ENCODE results near the gene IL1A. TPM values are rescaled to one million over a fixed set of nuclear protein-coding genes. Genes with fewer than 3 reads are reported as not detected.

Gene IL1A
- total RNA-seq, 1 experiment from 2014 or later = 0.11 TPM

DNA sequence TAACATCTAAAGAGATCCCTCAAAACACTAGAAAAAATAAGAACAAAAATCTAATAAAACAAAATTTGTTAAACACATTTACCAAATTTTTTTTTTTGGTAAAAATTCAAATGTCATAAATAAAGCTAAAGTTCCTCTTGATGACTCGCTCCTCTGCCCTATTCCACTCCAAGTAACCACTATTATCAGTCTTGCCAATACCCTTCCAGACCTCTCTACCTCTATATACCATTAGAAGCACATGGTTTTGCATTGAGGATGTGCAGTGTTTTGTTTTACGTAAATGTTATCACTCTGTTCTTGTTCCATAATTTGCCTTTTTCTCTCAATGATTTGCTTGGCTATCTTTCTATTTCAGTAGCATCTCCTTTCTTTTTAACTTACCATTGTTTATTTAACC, 41.4 kb upstream of the IL1A start:
- ChIA-PET CTCF (no interaction called here), POLR2A (ENCODE audit: unreplicated experiment) (interaction anchor here (0.6 kb wide), 1 partner anchor 30 kb away, joined by 8 read pairs; no protein-coding TSS in a partner anchor)
- no peaks in the 10 kb centered on the region for H3K36me3 ChIP-seq (ENCODE audit: low read depth, low read length)
- no peak overlapping the region for H2AFZ ChIP-seq (ENCODE audit: low read length)
- H3F3A ChIP-seq (ENCODE audit: low read length, unreplicated experiment) = no peaks in the 10 kb centered on the region
- H3K9ac ChIP-seq (ENCODE audit: low read length) = no peak overlapping the region
- ATAC-seq = no peak
- H4K20me1 ChIP-seq (ENCODE audit: low read length) = no peaks in the 10 kb centered on the region
- H3K4me2 ChIP-seq (ENCODE audit: low read length) = no peak overlapping the region
- H3K79me2 ChIP-seq (ENCODE audit: low read length) = no peaks in the 10 kb centered on the region
- peaks cover 9% of the 10 kb centered on the region for H3K4me1 ChIP-seq (ENCODE audit: insufficient read depth, low read length)
- DNase-seq = no peak
- H3K27me3 ChIP-seq (ENCODE audit: low read length) = no peaks in the 10 kb centered on the region
- intact Hi-C loops (cut with micrococcal nuclease) = no loop called here
- no peaks in the 10 kb centered on the region for H3K9me3 ChIP-seq (ENCODE audit: low read length)
- TF ChIP-seq EZH2phosphoT487 (IDR thresholded peaks at IDR 0.05; ENCODE audit: borderline replicate concordance, low read length) (no peak), EZH2 (IDR thresholded peaks at IDR 0.05; ENCODE audit: low read length, unreplicated experiment) (no peak)
- TF ChIP-seq, protein P1, sequence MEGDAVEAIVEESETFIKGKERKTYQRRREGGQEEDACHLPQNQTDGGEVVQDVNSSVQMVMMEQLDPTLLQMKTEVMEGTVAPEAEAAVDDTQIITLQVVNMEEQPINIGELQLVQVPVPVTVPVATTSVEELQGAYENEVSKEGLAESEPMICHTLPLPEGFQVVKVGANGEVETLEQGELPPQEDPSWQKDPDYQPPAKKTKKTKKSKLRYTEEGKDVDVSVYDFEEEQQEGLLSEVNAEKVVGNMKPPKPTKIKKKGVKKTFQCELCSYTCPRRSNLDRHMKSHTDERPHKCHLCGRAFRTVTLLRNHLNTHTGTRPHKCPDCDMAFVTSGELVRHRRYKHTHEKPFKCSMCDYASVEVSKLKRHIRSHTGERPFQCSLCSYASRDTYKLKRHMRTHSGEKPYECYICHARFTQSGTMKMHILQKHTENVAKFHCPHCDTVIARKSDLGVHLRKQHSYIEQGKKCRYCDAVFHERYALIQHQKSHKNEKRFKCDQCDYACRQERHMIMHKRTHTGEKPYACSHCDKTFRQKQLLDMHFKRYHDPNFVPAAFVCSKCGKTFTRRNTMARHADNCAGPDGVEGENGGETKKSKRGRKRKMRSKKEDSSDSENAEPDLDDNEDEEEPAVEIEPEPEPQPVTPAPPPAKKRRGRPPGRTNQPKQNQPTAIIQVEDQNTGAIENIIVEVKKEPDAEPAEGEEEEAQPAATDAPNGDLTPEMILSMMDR (conservative IDR thresholded peaks at IDR 0.05; ENCODE audit: low read depth, low read length) = no peak
- no TSS peak for BruUV-seq (replicated peaks)
- H3K9me2 ChIP-seq (replicated peaks; ENCODE audit: low read length) = no peaks in the 10 kb centered on the region
- H3K4me3 ChIP-seq (ENCODE audit: low read length) = no peak overlapping the region
- no peak overlapping the region for H3K27ac ChIP-seq (ENCODE audit: low read length)

- POLR2A ChIA-PET (ENCODE audit: unreplicated experiment) = interaction anchor here (0.5 kb wide), 1 partner anchor 36 kb away, joined by 4 read pairs; no protein-coding TSS in a partner anchor
- 0 out of 2 replicates have a peak overlapping the region, but pooled peaks have one; percentile 24 for H3K27ac ChIP-seq (ENCODE audit: low read length)
- H3K4me1 ChIP-seq (ENCODE audit: insufficient read depth, low read length) = peaks cover 9% of the 10 kb centered on the region
- H3K9me2 ChIP-seq (replicated peaks; ENCODE audit: low read length) = no peaks in the 10 kb centered on the region
- intact Hi-C loops (cut with micrococcal nuclease) = no loop called here
- no peak overlapping the region for H3K4me3 ChIP-seq (ENCODE audit: low read length)
- H3F3A ChIP-seq (ENCODE audit: low read length, unreplicated experiment) = no peaks in the 10 kb centered on the region
- no peak overlapping the region for H3K4me2 ChIP-seq (ENCODE audit: low read length)
- no TSS peak for BruUV-seq (replicated peaks)
- H3K9ac ChIP-seq (ENCODE audit: low read length) = no peak overlapping the region
- no peaks in the 10 kb centered on the region for H3K36me3 ChIP-seq (ENCODE audit: low read depth, low read length)
- no peak for ATAC-seq
- CTCF ChIA-PET = no interaction called here
- no peak for DNase-seq
- H4K20me1 ChIP-seq (ENCODE audit: low read length) = no peaks in the 10 kb centered on the region
- no peaks in the 10 kb centered on the region for H3K9me3 ChIP-seq (ENCODE audit: low read length)
- no peaks in the 10 kb centered on the region for H3K27me3 ChIP-seq (ENCODE audit: low read length)
- no peak overlapping the region for H2AFZ ChIP-seq (ENCODE audit: low read length)
- no peak for TF ChIP-seq EZH2phosphoT487 (IDR thresholded peaks at IDR 0.05; ENCODE audit: borderline replicate concordance, low read length)
- TF ChIP-seq, protein P1 (conservative IDR thresholded peaks at IDR 0.05; ENCODE audit: low read depth, low read length) = no peak
- no peak for TF ChIP-seq EZH2 (IDR thresholded peaks at IDR 0.05; ENCODE audit: low read length, unreplicated experiment)
- no peaks in the 10 kb centered on the region for H3K79me2 ChIP-seq (ENCODE audit: low read length)
These were observed 40.4 kb upstream of the IL1A start for GRCh38 chr2:112824694-112825085.

DNA sequence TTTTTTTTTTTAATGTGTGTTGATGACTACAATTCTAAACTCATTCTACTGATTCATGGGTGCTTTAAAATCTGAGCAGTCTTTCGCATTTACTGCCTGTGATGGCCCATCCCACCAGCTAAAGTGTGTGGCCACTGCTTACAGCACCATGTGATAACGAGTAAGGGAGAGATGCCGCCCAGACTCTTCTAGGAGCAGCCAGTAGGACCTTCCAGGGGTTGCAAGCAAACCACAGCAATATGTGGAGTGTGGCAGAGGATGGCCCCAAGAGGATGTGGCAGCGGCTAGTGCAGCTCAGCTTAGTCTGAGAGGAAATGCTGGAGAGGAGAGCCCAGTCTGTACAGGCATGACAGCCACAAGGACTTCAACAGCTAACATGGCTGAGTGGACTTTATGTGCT, 37.4 kb upstream of the IL1A start:
- no TSS peak for BruUV-seq (replicated peaks)
- ChIA-PET POLR2A (ENCODE audit: unreplicated experiment) (no interaction called here), CTCF (no interaction called here)
- ATAC-seq = no peak
- no peaks in the 10 kb centered on the region for H4K20me1 ChIP-seq (ENCODE audit: low read length)
- no peak for DNase-seq
- intact Hi-C loops (cut with micrococcal nuclease) = no loop called here
- no peaks in the 10 kb centered on the region for H3K9me2 ChIP-seq (replicated peaks; ENCODE audit: low read length)
- no peaks in the 10 kb centered on the region for H3K27me3 ChIP-seq (ENCODE audit: low read length)
- no peak overlapping the region for H3K4me3 ChIP-seq (ENCODE audit: low read length)
- H3K4me1 ChIP-seq (ENCODE audit: insufficient read depth, low read length) = peaks cover 9% of the 10 kb centered on the region
- no peak overlapping the region for H2AFZ ChIP-seq (ENCODE audit: low read length)
- H3K9me3 ChIP-seq (ENCODE audit: low read length) = no peaks in the 10 kb centered on the region
- TF ChIP-seq EZH2 (IDR thresholded peaks at IDR 0.05; ENCODE audit: low read length, unreplicated experiment) (no peak), EZH2phosphoT487 (IDR thresholded peaks at IDR 0.05; ENCODE audit: borderline replicate concordance, low read length) (no peak)
- TF ChIP-seq, protein P1 (conservative IDR thresholded peaks at IDR 0.05; ENCODE audit: low read depth, low read length) = no peak
- H3K4me2 ChIP-seq (ENCODE audit: low read length) = no peak overlapping the region
- no peak overlapping the region for H3K9ac ChIP-seq (ENCODE audit: low read length)
- H3K36me3 ChIP-seq (ENCODE audit: low read depth, low read length) = no peaks in the 10 kb centered on the region
- no peaks in the 10 kb centered on the region for H3K79me2 ChIP-seq (ENCODE audit: low read length)
- no peaks in the 10 kb centered on the region for H3F3A ChIP-seq (ENCODE audit: low read length, unreplicated experiment)
- H3K27ac ChIP-seq (ENCODE audit: low read length) = no peak overlapping the region
